Spleen (tissue), 7 donors: ENCODE data around the gene ROBO1.

Source experiments
- POLR2A ChIP-seq, 3 donors: fragments of 450-650 bp; IDR thresholded peaks; one replicate each; pipeline ENCODE4 v1.5.1; 2017; ENCODE audit warnings: antibody characterized with exemption in 3 of 3, mild to moderate bottlenecking in 1 of 3
- TF ChIP-seq, protein P1 (sequence below), 11 experiments: fragments of 200-600 bp in 7 of 11; fragments of 450-650 bp in 4 of 11; sonication (generic) in 4 of 11; IDR thresholded peaks in 8 of 11; conservative IDR thresholded peaks in 3 of 11; 1 replicate in 7 of 11; 2 replicates in 4 of 11; pipeline versions ENCODE4 v1.4.0 to v1.8.0; 2016 to 2021; ENCODE audit warnings: antibody characterized with exemption in 11 of 11, inconsistent platforms in 4 of 11, mild to moderate bottlenecking in 1 of 11
- donor health status: DM: no; HTN: no; CAD: no; lungs with moderate emphysema.
- donor health status: DM: no; HTN: no; CAD: no.
- donor health status: DM: no; HTN: no; CAD: no.

DNA sequence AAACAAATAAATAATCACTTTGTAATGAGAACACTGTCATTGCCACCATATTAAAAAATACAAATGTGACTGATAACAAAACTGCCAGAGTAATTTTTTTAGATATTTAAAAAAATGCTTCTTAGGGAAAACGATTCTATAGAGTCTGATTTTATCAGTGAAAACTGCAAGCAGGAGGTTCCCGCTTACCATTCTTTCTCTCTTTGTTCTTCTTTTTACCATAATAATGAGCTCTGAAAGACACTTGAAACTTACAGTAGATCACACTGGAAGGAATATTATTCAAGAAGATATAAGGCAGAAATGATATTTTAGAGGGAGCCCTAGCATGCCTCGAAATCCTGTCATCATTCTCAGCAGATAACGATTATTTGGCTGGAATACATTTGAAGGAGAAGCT, 701.3 kb downstream of the ROBO1 start:
- TF ChIP-seq, protein P1, sequence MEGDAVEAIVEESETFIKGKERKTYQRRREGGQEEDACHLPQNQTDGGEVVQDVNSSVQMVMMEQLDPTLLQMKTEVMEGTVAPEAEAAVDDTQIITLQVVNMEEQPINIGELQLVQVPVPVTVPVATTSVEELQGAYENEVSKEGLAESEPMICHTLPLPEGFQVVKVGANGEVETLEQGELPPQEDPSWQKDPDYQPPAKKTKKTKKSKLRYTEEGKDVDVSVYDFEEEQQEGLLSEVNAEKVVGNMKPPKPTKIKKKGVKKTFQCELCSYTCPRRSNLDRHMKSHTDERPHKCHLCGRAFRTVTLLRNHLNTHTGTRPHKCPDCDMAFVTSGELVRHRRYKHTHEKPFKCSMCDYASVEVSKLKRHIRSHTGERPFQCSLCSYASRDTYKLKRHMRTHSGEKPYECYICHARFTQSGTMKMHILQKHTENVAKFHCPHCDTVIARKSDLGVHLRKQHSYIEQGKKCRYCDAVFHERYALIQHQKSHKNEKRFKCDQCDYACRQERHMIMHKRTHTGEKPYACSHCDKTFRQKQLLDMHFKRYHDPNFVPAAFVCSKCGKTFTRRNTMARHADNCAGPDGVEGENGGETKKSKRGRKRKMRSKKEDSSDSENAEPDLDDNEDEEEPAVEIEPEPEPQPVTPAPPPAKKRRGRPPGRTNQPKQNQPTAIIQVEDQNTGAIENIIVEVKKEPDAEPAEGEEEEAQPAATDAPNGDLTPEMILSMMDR (IDR thresholded peaks at IDR 0.05 in 8 of 11, conservative IDR thresholded peaks at IDR 0.05 in 3 of 11) = no peak
- TF ChIP-seq POLR2A (IDR thresholded peaks at IDR 0.05) = no peak
